ENCODE measurements around the gene ZNF70. TPM values are rescaled to one million over a fixed set of nuclear protein-coding genes. Genes with fewer than 3 reads are reported as not detected.

The ZNF70 gene
- total RNA-seq = 3.6 and 6.0 TPM in 2 replicates

DNA sequence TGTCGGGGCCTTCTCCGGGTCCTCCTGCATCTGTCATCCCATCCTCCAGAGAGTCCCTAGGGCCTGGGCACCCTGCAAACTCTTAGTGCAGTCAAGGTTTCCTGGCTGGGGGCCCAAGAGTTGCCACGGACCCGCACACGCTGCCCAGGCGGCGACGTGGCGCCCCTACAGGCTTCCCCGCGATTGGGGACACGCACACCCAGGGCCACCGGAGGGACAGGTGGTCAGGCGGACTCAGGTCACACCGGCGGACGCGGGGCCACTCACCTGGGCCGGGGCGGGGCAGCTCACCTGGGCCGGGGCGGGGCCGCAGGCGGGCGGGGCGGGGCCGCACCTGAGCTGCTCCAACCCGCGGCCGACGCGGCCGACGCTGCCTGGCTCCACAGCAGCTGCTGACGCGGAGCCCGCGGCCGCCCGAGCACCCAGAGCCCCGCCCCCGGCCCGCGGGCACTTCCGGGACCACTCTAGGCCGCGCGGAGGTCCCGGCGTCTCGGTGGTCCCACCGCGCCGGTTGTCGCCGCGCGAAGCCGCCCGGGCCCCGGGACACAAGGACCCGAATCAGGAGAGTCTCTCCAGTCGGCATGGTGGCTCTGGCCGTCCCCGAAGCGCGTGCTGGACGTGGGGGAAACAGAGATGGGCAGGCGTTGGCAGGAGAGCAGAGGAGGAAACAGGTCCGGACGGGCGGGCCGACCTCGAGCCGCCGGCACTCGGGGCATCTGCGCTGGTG, at the start of gene ZNF70:
Gene ZNF70 (minus strand): TSS at position 399 of the 727 bp plus-strand sequence. CDS start 5,972 bp downstream, outside the sequence.
- DNase-seq (ENCODE audit: extremely low read depth, low read depth, low spot score) = no peak

DNA sequence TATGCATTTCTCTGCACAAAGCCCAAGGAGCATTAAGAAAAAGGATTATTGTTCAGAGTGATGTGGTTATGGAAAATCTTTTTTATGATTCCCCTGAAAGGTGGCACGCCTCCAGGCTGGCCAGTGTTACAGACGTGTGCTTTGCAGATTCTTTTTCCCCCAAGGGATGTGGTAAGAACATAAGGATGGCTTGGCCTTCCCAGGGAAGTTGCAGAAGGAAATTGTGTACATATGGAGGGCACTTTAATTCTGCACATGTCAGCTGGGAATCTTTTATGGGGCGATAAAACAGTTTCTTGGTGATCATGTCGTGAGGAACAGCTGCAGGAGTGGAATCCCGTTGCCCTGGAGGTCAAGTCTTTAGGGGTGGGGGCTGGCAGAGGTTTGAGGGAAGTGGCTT, 45.5 kb upstream of the ZNF70 start:
- no peak for DNase-seq (ENCODE audit: extremely low read depth, low read depth, low spot score)

DNA sequence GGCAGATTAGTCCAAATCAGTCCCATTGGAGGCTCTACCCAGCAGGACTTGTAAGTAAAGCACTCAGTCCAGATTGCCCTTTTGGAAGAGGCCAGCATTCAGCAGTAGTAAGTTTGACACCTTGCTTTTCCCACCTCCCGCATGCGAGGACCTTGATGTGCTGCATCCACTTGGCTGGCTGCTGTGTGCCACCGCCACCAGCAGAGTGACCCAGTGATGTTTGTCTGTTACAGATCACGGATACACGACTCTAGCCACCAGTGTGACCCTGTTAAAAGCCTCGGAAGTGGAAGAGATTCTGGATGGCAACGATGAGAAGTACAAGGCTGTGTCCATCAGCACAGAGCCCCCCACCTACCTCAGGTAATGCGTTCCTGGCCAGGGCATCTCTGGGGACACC, 42.4 kb upstream of the ZNF70 start:
- DNase-seq (ENCODE audit: extremely low read depth, low read depth, low spot score) = no peak

DNA sequence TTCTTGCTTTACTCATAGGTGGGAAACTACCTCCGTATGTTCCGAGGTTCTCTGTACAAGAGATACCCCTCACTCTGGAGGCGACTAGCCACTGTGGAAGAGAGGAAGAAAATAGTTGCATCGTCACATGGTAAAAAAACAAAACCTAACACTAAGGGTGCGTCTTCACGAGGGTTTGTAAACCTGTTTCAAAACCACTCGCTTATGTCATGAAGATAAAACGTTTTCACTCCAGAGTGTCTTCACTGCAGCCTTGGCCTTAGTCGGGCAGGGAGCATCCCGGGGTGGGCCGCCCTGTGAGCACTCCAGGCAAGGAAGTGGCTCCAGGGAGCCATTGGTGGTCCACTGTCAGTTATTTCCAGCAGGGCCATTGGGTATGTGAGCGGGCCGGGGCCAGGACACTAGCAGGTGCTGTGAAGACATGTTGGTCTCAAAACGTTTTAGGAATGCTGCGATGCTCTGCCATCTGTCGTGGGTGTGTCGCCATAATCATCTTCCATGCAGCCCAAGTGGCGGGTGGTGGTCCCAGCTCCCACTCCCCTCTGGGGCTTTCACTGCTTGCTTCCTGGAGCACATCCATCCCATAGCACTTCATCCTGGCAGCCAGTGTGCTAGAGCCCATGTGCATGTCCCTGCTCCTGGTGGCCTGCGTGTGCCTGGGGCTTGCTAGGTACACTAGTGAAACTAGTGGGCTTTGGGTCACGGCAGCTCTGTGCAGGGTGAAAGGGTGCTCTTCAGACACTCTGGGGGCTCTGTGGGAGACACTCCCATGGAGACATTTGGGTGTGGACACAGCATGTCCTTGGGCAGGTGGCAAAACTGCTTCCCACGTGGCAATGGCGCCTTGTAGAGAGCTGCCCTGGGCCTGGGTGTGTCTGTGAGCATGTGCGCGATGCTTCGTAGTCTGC, 41.1 kb upstream of the ZNF70 start:
- no peak for DNase-seq (ENCODE audit: extremely low read depth, low read depth, low spot score)

DNA sequence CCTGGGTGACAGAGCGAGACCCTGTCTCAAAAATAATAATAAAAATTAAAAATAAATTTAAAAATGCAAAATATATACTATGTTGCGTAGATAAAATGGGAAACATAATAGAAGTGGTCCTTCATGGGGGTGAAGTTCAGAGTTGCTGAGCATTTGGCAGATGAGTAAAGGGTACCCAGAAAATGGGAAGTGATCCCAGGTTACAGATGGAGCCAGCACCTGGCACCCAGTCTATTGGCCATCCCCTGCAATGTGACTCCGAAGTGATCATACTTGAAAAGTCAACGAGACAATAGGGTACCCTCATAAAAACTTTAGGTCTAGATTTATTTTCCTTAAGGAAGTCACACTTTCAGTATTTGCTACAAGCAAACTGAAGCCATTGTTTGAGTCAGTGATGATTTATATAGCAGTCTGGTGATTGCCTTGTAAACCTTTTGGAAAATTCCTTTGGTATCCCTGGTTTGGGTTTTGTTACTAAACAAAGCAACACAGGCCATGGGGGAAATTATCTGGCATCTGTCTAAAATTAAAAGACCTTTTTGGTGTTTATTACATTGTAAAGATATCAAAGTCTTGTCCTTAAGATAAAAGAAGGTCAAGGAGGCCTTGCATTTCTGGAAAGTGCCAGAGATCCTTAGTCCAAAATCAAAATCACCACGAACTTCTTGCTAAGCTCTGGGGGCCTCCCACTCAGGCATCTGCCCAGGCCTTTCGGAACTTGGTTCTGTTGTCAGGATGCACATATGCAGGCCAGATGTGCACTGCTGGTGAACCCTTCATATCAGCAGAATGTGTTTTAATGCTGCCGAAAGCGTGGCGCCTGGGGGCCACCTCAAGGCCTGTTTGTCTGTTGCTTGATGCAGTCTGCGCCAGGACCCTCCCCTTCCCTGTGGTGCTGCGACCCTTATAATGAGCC, 40.2 kb upstream of the ZNF70 start:
- no peak for DNase-seq (ENCODE audit: extremely low read depth, low read depth, low spot score)

DNA sequence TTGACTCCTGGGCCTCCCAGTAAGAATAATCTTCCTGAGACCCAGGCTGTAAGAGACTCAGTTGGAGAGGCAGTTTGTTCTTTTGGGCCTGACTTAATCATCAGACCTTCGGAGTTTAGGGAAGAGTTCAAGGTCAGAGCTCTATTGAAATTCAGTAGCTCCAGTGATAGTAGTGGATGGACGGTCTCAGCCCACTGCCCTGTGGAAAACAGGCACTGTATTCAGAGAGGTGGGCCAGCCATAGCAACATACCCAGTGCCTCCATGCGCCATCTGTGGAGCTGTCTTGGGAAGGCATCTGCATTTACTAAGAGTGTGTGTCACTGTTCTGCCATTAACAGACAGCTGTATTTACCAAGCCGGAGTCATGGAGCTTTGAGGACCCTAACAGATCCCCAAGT, 38.7 kb upstream of the ZNF70 start:
- DNase-seq (ENCODE audit: extremely low read depth, low read depth, low spot score) = no peak

DNA sequence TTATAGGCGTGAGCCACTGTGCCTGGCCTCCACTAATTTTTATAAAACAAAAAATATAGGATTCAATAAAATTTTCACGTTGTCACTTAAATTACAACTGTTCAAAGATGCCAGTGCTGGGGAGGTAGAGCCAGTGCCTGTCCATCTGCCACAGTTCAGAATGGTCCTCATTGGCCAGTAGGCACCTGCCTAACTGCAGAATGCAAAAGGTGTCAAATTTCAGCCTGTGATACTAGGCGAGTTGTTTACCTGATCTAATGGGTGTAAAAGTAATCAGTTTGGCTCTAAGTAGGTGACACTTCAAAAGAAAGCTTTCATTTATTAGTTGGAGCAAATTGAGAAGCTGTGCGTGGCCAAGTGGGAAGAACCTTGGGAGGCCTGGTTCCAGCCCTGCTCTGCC, 38.2 kb upstream of the ZNF70 start:
- DNase-seq (ENCODE audit: extremely low read depth, low read depth, low spot score) = no peak

DNA sequence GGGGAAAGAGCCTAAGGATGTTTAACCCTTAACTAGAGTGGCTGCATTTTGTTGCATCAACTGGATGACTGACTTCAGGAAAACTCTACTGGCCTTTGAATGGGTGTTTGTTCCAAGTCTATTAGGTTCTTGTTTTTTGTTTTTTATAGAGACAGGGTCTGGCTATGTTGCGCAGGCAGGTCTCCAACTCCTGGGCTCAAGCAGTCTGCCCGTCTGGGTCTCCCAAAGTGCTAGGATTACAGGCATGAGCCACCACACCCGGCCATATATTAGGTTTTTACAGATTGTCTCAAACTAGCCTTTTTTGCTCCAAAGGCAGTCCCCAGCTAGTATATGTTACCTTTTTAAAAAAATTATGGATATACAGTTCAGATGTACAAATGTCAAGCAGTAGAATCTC, 37.0 kb upstream of the ZNF70 start:
- no peak for DNase-seq (ENCODE audit: extremely low read depth, low read depth, low spot score)

DNA sequence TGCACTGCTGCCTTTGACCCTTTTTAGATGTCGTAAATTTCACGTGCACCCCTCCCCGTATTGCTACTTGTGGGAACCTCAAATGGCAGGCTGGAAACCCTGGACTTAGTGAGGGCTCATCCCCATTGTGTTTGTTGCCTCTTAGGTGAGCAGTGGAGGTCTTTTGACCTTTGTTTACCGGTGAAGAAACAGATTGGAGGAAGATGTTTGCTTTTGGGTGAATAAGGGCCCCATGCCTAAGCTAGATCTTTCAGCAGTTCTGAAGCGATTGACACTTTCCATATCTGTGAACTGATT, 36.6 kb upstream of the ZNF70 start:
- DNase-seq (ENCODE audit: extremely low read depth, low read depth, low spot score) = no peak

DNA sequence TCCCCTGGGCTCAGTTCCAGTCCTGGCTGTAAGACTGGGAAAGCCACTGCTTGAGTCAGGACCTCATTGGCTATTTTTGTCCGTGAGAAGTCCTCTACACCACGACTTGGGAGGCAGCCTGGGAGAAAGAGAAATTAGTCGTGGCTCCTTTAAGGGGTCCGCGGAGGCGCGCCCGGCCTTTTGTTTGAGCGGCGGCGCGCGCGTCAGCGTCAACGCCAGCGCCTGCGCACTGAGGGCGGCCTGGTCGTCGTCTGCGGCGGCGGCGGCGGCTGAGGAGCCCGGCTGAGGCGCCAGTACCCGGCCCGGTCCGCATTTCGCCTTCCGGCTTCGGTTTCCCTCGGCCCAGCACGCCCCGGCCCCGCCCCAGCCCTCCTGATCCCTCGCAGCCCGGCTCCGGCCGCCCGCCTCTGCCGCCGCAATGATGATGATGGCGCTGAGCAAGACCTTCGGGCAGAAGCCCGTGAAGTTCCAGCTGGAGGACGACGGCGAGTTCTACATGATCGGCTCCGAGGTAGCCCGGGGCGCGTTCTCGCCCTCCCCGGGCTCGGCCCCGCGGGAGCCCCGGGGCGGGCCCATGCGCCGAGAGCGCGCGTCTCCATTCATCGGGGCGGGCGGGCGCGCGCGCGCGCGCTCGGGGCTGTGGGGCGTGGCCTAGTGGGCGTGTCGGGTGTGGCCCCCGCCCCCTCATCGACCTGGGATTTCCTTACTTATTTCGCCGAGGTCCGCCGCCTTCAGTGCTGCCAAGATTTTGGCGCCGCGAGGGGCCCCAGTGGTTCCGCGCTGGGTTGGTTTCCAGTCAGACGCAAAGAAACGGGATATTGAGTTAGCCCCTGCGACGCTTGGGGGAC, 36.1 kb upstream of the ZNF70 start, which contains the start of gene SMARCB1:
Gene SMARCB1 (plus strand): TSS at position 215 of the 848 bp plus-strand sequence. CDS start 204 bp downstream, at position 419.
- no peak for DNase-seq (ENCODE audit: extremely low read depth, low read depth, low spot score)

DNA sequence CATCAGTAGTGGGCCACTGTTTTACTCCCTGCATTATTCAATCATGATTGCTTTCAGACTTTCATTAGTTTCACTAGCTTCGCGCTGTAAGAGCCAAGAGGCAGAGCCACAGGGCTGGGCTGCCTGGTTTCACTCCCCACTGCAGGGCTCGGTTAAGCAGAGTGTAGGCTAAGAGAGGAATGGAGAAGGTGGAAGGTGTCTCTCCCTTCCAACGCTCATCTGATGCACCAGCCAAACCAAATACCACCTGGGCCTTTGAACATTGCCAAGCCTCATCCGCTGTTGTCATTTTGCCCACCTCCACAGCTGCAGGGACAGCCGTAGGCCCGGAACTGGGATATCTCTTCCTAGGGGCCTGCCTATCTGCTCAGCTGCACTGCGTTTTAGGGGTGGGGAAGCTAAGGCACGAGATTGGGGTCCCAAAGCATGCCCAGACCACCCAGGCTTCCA, 35.4 kb upstream of the ZNF70 start:
- DNase-seq (ENCODE audit: extremely low read depth, low read depth, low spot score) = no peak

DNA sequence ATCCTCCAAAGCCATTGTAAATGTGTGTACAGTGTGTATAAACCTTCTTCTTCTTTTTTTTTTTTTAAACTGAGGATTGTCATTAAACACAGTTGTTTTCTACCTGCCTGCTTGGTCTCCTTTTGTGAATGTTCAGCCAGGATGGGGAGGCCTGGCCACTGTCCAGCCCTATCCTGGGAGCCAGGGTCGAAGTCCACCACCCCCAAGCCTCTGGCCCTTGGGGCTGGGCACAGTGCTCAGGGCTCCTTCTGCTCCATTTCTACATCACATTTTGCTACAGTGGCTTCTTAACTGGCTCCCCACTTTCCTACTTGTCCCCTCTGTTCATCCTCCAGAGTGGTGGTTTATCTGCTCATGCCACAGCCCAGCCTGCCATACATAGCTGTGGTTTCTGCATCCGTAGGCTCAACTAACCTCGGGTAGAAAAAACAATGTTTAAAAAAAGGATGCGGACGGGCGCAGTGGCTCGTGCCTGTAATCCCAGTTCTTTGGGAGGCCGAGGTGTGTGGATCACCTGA, 33.4 kb upstream of the ZNF70 start:
- DNase-seq (ENCODE audit: extremely low read depth, low read depth, low spot score) = no peak

DNA sequence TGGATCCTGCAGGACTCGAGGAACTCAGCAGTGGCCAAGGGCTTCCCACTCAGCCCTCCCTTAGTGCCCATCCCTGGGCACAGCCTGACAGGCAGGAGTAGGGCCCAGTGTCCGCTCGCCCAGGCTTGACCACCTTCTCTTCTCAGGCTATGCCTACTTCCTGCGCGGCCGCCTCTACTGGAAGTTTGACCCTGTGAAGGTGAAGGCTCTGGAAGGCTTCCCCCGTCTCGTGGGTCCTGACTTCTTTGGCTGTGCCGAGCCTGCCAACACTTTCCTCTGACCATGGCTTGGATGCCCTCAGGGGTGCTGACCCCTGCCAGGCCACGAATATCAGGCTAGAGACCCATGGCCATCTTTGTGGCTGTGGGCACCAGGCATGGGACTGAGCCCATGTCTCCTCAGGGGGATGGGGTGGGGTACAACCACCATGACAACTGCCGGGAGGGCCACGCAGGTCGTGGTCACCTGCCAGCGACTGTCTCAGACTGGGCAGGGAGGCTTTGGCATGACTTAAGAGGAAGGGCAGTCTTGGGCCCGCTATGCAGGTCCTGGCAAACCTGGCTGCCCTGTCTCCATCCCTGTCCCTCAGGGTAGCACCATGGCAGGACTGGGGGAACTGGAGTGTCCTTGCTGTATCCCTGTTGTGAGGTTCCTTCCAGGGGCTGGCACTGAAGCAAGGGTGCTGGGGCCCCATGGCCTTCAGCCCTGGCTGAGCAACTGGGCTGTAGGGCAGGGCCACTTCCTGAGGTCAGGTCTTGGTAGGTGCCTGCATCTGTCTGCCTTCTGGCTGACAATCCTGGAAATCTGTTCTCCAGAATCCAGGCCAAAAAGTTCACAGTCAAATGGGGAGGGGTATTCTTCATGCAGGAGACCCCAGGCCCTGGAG, 32.6 kb upstream of the ZNF70 start:
- DNase-seq (ENCODE audit: extremely low read depth, low read depth, low spot score) = no peak

DNA sequence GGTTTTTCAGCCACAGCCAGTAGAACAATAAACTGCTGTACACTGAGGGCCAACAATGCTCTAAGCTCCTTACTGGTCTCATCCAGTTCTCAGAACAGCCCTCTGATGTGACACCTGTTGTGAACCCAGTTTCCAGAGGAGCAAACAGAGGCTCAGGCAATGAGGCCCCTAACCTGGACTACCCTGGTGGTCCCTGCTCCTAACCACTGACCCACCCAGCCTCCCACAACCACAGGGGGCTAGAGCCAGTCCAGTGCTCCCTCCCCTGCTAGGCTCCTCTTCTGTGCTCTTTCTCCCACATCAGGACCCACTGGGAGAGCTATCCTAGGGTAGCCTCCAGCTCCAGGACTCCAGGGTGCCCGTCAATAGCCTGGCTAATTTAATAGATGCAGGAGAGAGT, 31.8 kb upstream of the ZNF70 start:
- no peak for DNase-seq (ENCODE audit: extremely low read depth, low read depth, low spot score)

DNA sequence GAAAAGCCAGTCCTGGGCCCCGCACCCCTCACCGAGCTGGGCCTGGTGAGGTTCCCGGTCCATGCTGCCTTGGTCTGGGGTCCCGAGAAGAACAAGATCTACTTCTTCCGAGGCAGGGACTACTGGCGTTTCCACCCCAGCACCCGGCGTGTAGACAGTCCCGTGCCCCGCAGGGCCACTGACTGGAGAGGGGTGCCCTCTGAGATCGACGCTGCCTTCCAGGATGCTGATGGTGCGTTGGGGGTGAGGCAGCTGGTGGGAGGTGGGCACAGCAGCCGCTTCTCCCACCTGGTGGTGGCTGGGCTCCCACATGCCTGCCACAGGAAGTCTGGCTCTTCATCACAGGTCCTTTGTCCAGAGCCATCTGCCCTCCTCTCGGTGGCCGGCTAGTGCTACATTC, 31.3 kb upstream of the ZNF70 start:
- no peak for DNase-seq (ENCODE audit: extremely low read depth, low read depth, low spot score)

DNA sequence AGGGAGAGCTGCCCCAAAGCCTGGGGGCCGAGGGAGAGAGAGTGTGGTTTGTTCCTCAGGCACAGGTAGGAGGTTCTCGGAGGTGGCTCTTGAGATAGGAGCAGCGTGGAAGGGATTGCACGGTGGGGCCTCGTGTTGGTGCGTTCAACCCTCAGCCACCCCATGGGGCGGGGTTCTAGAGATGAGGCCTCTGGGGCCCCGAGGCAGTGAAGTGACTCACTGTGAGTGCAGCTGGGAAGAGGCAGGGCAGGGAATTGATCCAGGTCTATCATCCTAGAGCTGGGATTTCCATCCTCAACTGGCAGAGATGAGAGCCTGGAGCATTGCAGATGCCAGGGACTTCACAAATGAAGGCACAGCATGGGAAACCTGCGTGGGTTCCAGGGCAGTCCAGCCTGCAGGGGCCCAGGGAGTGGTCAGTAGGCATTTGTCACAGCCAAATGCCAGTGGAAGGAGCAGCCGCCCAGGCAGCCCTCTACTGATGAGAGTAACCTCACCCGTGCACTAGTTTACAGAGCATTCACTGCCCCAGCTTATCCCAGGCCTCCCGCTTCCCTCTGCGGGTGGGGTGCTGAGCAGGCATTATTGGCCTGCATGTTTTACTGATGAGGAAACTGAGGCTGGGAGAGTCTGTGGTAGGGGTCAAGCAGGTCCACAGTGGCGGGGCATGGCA, 30.7 kb upstream of the ZNF70 start:
- no peak for DNase-seq (ENCODE audit: extremely low read depth, low read depth, low spot score)

DNA sequence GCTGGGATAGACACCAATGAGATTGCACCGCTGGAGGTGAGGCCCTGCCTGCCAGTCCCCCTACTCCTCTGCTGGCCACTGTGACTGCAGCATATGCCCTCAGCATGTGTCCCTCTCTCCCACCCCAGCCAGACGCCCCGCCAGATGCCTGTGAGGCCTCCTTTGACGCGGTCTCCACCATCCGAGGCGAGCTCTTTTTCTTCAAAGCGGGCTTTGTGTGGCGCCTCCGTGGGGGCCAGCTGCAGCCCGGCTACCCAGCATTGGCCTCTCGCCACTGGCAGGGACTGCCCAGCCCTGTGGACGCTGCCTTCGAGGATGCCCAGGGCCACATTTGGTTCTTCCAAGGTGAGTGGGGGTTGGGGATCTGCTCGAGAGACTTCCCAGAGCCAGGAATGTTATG, 30.2 kb upstream of the ZNF70 start:
- DNase-seq (ENCODE audit: extremely low read depth, low read depth, low spot score) = no peak

DNA sequence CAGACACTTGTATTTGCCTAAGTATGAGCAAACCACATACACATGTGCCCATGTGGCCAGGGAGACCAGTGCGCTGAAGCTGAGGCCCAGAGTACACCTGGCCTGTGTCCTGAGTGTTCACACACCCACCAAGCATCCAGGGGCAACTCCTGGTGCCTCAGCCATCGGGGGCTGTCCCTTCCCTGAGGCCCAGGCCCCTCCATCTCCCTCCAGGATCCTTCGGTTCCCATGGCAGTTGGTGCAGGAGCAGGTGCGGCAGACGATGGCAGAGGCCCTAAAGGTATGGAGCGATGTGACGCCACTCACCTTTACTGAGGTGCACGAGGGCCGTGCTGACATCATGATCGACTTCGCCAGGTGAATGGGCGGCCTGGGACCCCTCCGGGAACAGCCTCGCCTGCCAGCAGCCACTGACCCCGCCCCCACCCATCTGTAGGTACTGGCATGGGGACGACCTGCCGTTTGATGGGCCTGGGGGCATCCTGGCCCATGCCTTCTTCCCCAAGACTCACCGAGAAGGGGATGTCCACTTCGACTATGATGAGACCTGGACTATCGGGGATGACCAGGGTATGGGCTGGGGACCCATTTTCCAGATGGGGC, 29.3 kb upstream of the ZNF70 start:
- no peak for DNase-seq (ENCODE audit: extremely low read depth, low read depth, low spot score)

Data from glomerular endothelial cell (primary cell).